HEK293T (cell line): ENCODE data around the gene PHB1.

Experiments used
- BHLHE40 ChIP-seq: fragments of 450-650 bp; IDR thresholded peaks from 2 replicates; pipeline ENCODE4 v1.6.1; 2016; ENCODE audit warnings: mild to moderate bottlenecking, moderate library complexity, borderline replicate concordance
- ELF4 ChIP-seq: fragments of 450-650 bp; IDR thresholded peaks from 2 replicates; pipeline ENCODE4 v1.6.1; 2017; ENCODE audit warnings: antibody characterized with exemption
- FOXK2 ChIP-seq: fragments of 450-650 bp; IDR thresholded peaks from 2 replicates; pipeline ENCODE4 v1.6.1; 2016; ENCODE audit warnings: mild to moderate bottlenecking
- FOXM1 ChIP-seq: fragments of 450-650 bp; IDR thresholded peaks from 2 replicates; pipeline ENCODE4 v1.6.1; 2017; ENCODE audit warnings: mild to moderate bottlenecking, borderline replicate concordance
- HDGF ChIP-seq: fragments of 450-650 bp; IDR thresholded peaks from 2 replicates; pipeline ENCODE4 v1.6.1; 2017; ENCODE audit warnings: antibody characterized with exemption, borderline replicate concordance
- L3MBTL2 ChIP-seq: fragments of 450-650 bp; conservative IDR thresholded peaks from 2 replicates; pipeline ENCODE4 v1.6.1; 2016; ENCODE audit warnings: mild to moderate bottlenecking
- NFRKB ChIP-seq: fragments of 450-650 bp; IDR thresholded peaks from 2 replicates; pipeline ENCODE4 v1.6.1; 2016; ENCODE audit warnings: mild to moderate bottlenecking, moderate library complexity
- PKNOX1 ChIP-seq: fragments of 450-650 bp; IDR thresholded peaks from 2 replicates; pipeline ENCODE4 v1.6.1; 2016
- SP1 ChIP-seq: fragments of 450-650 bp; IDR thresholded peaks from 2 replicates; pipeline ENCODE4 v1.6.1; 2017
- SUZ12 ChIP-seq: fragments of 450-650 bp; IDR thresholded peaks from 2 replicates; pipeline ENCODE4 v1.6.1; 2016; ENCODE audit warnings: mild to moderate bottlenecking
- TARDBP ChIP-seq: fragments of 450-650 bp; IDR thresholded peaks from 2 replicates; pipeline ENCODE4 v1.6.1; 2016

- TF ChIP-seq BHLHE40 (no peak), HDGF (no peak), FOXK2 (no peak), ELF4 (no peak), TARDBP (no peak), SP1 (no peak), PKNOX1 (no peak), FOXM1 (no peak), L3MBTL2 (no peak), NFRKB (no peak), SUZ12 (no peak)
Measured at GRCh38 chr17:49442041-49442440, 27.4 kb upstream of the PHB1 start.
